K562 (cell line): ENCODE data around the gene LMAN2. TPM values are rescaled to one million over a fixed set of nuclear protein-coding genes. Genes with fewer than 3 reads are reported as not detected.

Source experiments
- COPS2 ChIP-seq: fragments of 450-650 bp; conservative IDR thresholded peaks from 2 replicates; pipeline ENCODE4 v1.6.1; 2016; ENCODE audit warnings: mild to moderate bottlenecking, moderate library complexity
- MEIS2 ChIP-seq: fragments of 450-650 bp; IDR thresholded peaks from 2 replicates; pipeline ENCODE4 v1.6.1; 2014; ENCODE audit warnings: mild to moderate bottlenecking; ENCODE audit not compliant: partially characterized antibody
- SMAD1 ChIP-seq: fragments of 150-350 bp; IDR thresholded peaks from 2 replicates; pipeline ENCODE4 v1.6.1; 2014; ENCODE audit warnings: low read length, low read depth; ENCODE audit not compliant: partially characterized antibody
- ZBTB2 ChIP-seq: fragments of 450-650 bp; IDR thresholded peaks from 2 replicates; pipeline ENCODE4 v1.6.1; 2016; ENCODE audit warnings: antibody characterized with exemption
- ZC3H8 ChIP-seq: fragments of 450-650 bp; IDR thresholded peaks from 2 replicates; pipeline ENCODE4 v1.6.1; 2017
- ZNF780A ChIP-seq: fragments of 250-450 bp; sonication (Bioruptor Pico); IDR thresholded peaks from 2 replicates; pipeline ENCODE4 v1.5.0; 2021; ENCODE audit warnings: mild to moderate bottlenecking
- polyA plus RNA-seq, 8 experiments: library from polyadenylated mRNA; depleted of rRNA in 4 of 8; stranded (reverse) in 5 of 8; unstranded in 3 of 8; fragments of >200 nt; fragmentation: Nextera tagmentation in 2 of 8; fragmentation: Illumina TruSeq in 1 of 8; extraction: Ambion mirVana in 2 of 8; extraction: Trizol in 1 of 8; gene quantifications; 2 replicates each; pipeline versions ENCODE4 v1.2.1 to v1.2.3, GENCODE V29; 2011 to 2014; ENCODE audit warnings: inconsistent platforms in 1 of 8, missing spikeins in 1 of 8
- total RNA-seq, 7 experiments: library from RNA; depleted of rRNA in 6 of 7; stranded (reverse); fragments of >200 nt in 6 of 7; fragmentation: Illumina TruSeq in 2 of 7; extraction: Trizol in 2 of 7; gene quantifications; 2 replicates each; pipeline versions ENCODE4 v1.2.1 to v1.2.3, GENCODE V29; 2011 to 2021; ENCODE audit warnings: low replicate concordance in 1 of 7
- TF ChIP-seq, protein P1 (sequence below): fragments of 250-450 bp; sonication (Bioruptor Pico); IDR thresholded peaks from 2 replicates; pipeline ENCODE4 v1.4.0; 2020
- TF ChIP-seq, protein P2 (sequence below): IDR thresholded peaks from 2 replicates; pipeline ENCODE4 v1.6.1; 2011; ENCODE audit warnings: borderline replicate concordance, low read depth, mild to moderate bottlenecking, moderate library complexity, low read length; ENCODE audit not compliant: insufficient read depth, poor library complexity, severe bottlenecking
- TF ChIP-seq, protein P3 (sequence below): sonication (generic); formaldehyde crosslinking; IDR thresholded peaks from 2 replicates; pipeline ENCODE4 v1.8.0; 2022; ENCODE audit warnings: mild to moderate bottlenecking, missing genetic modification reagents
- TF ChIP-seq, protein P4 (sequence below): fragments of 250-450 bp; sonication (Bioruptor Pico); IDR thresholded peaks from 2 replicates; pipeline ENCODE4 v1.8.0; 2022; ENCODE audit warnings: inconsistent platforms

The LMAN2 gene
- total and polyA plus RNA-seq, 9 of the 15 experiments (the other 6 are each of a cell fraction or from before 2014, with no cell fraction given): 2.7 to 254 (median 136) TPM

DNA sequence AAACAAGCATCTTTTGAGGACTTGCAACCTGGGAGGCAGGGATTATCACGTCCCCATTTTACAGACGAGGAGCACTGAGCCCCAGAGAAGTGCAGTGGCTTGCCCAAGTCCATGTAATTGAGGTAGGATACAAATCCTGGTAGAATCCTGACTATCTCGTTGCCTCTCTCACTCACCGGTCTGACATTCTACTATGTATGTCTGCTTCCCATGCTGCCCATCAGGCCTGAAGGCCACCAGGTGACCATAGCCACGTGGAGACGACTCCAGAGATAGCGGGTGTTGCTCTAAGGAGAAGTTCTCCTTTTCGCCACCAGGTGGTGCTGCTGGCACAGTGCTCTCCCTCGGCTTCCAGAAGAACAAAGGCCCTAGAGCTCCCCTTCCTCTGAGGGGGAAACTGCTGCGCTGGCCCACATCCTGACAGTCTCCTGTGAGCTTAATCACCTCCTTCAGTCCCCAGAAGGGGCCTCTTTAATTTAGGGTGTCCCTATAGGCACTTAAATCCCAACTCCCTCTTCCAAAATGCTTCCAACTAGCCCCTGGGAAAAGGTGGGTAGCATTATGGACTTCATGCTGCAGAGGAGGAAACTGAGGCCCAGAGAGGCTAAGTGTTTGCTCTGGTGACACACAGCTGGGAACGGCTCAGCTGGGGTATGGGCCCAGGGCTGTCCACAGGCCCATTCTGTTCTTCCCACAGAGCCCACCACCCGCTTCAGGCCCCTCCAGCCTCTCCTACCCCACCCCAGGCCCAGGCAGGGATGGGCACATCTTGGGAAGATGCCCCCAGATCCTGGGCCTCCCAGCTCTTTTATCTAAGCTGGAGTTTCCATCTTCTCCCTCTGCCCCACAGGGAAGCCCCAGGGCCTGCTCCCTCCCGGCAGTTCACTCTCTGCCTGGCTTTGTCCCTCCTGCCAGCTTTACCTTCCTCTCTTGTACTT is 39.2 kb upstream of the LMAN2 start (continued):
- TF ChIP-seq, protein P1, sequence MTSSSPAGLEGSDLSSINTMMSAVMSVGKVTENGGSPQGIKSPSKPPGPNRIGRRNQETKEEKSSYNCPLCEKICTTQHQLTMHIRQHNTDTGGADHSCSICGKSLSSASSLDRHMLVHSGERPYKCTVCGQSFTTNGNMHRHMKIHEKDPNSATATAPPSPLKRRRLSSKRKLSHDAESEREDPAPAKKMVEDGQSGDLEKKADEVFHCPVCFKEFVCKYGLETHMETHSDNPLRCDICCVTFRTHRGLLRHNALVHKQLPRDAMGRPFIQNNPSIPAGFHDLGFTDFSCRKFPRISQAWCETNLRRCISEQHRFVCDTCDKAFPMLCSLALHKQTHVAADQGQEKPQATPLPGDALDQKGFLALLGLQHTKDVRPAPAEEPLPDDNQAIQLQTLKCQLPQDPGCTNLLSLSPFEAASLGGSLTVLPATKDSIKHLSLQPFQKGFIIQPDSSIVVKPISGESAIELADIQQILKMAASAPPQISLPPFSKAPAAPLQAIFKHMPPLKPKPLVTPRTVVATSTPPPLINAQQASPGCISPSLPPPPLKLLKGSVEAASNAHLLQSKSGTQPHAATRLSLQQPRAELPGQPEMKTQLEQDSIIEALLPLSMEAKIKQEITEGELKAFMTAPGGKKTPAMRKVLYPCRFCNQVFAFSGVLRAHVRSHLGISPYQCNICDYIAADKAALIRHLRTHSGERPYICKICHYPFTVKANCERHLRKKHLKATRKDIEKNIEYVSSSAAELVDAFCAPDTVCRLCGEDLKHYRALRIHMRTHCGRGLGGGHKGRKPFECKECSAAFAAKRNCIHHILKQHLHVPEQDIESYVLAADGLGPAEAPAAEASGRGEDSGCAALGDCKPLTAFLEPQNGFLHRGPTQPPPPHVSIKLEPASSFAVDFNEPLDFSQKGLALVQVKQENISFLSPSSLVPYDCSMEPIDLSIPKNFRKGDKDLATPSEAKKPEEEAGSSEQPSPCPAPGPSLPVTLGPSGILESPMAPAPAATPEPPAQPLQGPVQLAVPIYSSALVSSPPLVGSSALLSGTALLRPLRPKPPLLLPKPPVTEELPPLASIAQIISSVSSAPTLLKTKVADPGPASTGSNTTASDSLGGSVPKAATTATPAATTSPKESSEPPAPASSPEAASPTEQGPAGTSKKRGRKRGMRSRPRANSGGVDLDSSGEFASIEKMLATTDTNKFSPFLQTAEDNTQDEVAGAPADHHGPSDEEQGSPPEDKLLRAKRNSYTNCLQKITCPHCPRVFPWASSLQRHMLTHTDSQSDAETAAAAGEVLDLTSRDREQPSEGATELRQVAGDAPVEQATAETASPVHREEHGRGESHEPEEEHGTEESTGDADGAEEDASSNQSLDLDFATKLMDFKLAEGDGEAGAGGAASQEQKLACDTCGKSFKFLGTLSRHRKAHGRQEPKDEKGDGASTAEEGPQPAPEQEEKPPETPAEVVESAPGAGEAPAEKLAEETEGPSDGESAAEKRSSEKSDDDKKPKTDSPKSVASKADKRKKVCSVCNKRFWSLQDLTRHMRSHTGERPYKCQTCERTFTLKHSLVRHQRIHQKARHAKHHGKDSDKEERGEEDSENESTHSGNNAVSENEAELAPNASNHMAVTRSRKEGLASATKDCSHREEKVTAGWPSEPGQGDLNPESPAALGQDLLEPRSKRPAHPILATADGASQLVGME (CRISPR knock-in tag): no peak
- TF ChIP-seq ZNF780A (CRISPR knock-in tag) (no peak), SMAD1 (no peak), ZC3H8 (no peak), ZBTB2 (no peak), MEIS2 (no peak), COPS2 (no peak)
- TF ChIP-seq, protein P2, sequence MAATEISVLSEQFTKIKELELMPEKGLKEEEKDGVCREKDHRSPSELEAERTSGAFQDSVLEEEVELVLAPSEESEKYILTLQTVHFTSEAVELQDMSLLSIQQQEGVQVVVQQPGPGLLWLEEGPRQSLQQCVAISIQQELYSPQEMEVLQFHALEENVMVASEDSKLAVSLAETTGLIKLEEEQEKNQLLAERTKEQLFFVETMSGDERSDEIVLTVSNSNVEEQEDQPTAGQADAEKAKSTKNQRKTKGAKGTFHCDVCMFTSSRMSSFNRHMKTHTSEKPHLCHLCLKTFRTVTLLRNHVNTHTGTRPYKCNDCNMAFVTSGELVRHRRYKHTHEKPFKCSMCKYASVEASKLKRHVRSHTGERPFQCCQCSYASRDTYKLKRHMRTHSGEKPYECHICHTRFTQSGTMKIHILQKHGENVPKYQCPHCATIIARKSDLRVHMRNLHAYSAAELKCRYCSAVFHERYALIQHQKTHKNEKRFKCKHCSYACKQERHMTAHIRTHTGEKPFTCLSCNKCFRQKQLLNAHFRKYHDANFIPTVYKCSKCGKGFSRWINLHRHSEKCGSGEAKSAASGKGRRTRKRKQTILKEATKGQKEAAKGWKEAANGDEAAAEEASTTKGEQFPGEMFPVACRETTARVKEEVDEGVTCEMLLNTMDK: no peak
- TF ChIP-seq, protein P3, sequence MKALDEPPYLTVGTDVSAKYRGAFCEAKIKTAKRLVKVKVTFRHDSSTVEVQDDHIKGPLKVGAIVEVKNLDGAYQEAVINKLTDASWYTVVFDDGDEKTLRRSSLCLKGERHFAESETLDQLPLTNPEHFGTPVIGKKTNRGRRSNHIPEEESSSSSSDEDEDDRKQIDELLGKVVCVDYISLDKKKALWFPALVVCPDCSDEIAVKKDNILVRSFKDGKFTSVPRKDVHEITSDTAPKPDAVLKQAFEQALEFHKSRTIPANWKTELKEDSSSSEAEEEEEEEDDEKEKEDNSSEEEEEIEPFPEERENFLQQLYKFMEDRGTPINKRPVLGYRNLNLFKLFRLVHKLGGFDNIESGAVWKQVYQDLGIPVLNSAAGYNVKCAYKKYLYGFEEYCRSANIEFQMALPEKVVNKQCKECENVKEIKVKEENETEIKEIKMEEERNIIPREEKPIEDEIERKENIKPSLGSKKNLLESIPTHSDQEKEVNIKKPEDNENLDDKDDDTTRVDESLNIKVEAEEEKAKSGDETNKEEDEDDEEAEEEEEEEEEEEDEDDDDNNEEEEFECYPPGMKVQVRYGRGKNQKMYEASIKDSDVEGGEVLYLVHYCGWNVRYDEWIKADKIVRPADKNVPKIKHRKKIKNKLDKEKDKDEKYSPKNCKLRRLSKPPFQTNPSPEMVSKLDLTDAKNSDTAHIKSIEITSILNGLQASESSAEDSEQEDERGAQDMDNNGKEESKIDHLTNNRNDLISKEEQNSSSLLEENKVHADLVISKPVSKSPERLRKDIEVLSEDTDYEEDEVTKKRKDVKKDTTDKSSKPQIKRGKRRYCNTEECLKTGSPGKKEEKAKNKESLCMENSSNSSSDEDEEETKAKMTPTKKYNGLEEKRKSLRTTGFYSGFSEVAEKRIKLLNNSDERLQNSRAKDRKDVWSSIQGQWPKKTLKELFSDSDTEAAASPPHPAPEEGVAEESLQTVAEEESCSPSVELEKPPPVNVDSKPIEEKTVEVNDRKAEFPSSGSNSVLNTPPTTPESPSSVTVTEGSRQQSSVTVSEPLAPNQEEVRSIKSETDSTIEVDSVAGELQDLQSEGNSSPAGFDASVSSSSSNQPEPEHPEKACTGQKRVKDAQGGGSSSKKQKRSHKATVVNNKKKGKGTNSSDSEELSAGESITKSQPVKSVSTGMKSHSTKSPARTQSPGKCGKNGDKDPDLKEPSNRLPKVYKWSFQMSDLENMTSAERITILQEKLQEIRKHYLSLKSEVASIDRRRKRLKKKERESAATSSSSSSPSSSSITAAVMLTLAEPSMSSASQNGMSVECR: peak; percentile 49
- TF ChIP-seq, protein P4, sequence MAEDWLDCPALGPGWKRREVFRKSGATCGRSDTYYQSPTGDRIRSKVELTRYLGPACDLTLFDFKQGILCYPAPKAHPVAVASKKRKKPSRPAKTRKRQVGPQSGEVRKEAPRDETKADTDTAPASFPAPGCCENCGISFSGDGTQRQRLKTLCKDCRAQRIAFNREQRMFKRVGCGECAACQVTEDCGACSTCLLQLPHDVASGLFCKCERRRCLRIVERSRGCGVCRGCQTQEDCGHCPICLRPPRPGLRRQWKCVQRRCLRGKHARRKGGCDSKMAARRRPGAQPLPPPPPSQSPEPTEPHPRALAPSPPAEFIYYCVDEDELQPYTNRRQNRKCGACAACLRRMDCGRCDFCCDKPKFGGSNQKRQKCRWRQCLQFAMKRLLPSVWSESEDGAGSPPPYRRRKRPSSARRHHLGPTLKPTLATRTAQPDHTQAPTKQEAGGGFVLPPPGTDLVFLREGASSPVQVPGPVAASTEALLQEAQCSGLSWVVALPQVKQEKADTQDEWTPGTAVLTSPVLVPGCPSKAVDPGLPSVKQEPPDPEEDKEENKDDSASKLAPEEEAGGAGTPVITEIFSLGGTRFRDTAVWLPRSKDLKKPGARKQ: no peak
